ENCODE data around the gene BICC1.

GRCh38 chr10:58723966-58724365, 211.3 kb downstream of the BICC1 start:
- TF ChIP-seq CTCF (conservative IDR thresholded peaks at IDR 0.05): no peak
- TF ChIP-seq ZFX (IDR thresholded peaks at IDR 0.05): no peak
